ENCODE data around the gene FGFR3.

The FGFR3 gene

GRCh38 chr4:1803523-1804423, 10.7 kb downstream of the FGFR3 start:
- no peak for DNase-seq

- DNase-seq: no peak
These were observed 11.8 kb downstream of the FGFR3 start for GRCh38 chr4:1804638-1805492.

GRCh38 chr4:1805493-1806222, 12.6 kb downstream of the FGFR3 start:
- DNase-seq: no peak

- DNase-seq: no peak
These were observed 13.1 kb downstream of the FGFR3 start for GRCh38 chr4:1806223-1806564.

GRCh38 chr4:1806596-1807331, 13.7 kb downstream of the FGFR3 start:
- DNase-seq: no peak

- DNase-seq: no peak
These were observed 14.3 kb downstream of the FGFR3 start for GRCh38 chr4:1807332-1807777.

GRCh38 chr4:1808396-1808795, 15.3 kb downstream of the FGFR3 start:
- no peak for DNase-seq

- DNase-seq: no peak
These were observed 16.0 kb downstream of the FGFR3 start for GRCh38 chr4:1808851-1809753.

GRCh38 chr4:1809754-1810502, 16.8 kb downstream of the FGFR3 start:
- DNase-seq: peak; percentile 56

- no peak for DNase-seq
These were observed 17.7 kb downstream of the FGFR3 start for GRCh38 chr4:1810765-1811164.

GRCh38 chr4:1812720-1813119, 19.6 kb downstream of the FGFR3 start:
- DNase-seq: no peak

GRCh38 chr4:1813231-1813630, 20.1 kb downstream of the FGFR3 start:
- DNase-seq: no peak

GRCh38 chr4:1813915-1814314, 20.8 kb downstream of the FGFR3 start:
- no peak for DNase-seq

- no peak for DNase-seq
These were observed 21.4 kb downstream of the FGFR3 start for GRCh38 chr4:1814453-1814852.

- no peak for DNase-seq
These were observed 22.3 kb downstream of the FGFR3 start for GRCh38 chr4:1815096-1815996.

GRCh38 chr4:1815997-1816860, 23.1 kb downstream of the FGFR3 start:
- no peak for DNase-seq

- no peak for DNase-seq
These were observed 26.2 kb downstream of the FGFR3 start for GRCh38 chr4:1819284-1819683.

GRCh38 chr4:1819816-1820215, 26.7 kb downstream of the FGFR3 start:
- no peak for DNase-seq
